ENCODE data around the gene ADIPOR1. TPM values are rescaled to one million over a fixed set of nuclear protein-coding genes. Genes with fewer than 3 reads are reported as not detected.
"Not testable (repeated sequence)": the region's sequence is repeated elsewhere in the genome, so short reads cannot be mapped to it uniquely, and the experiment has no call there.

ADIPOR1 gene, protein sequence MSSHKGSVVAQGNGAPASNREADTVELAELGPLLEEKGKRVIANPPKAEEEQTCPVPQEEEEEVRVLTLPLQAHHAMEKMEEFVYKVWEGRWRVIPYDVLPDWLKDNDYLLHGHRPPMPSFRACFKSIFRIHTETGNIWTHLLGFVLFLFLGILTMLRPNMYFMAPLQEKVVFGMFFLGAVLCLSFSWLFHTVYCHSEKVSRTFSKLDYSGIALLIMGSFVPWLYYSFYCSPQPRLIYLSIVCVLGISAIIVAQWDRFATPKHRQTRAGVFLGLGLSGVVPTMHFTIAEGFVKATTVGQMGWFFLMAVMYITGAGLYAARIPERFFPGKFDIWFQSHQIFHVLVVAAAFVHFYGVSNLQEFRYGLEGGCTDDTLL
- total RNA-seq (2014; rRNA removed; shearing (Covaris generic)): 121 and 125 TPM in 2 replicates

DNA sequence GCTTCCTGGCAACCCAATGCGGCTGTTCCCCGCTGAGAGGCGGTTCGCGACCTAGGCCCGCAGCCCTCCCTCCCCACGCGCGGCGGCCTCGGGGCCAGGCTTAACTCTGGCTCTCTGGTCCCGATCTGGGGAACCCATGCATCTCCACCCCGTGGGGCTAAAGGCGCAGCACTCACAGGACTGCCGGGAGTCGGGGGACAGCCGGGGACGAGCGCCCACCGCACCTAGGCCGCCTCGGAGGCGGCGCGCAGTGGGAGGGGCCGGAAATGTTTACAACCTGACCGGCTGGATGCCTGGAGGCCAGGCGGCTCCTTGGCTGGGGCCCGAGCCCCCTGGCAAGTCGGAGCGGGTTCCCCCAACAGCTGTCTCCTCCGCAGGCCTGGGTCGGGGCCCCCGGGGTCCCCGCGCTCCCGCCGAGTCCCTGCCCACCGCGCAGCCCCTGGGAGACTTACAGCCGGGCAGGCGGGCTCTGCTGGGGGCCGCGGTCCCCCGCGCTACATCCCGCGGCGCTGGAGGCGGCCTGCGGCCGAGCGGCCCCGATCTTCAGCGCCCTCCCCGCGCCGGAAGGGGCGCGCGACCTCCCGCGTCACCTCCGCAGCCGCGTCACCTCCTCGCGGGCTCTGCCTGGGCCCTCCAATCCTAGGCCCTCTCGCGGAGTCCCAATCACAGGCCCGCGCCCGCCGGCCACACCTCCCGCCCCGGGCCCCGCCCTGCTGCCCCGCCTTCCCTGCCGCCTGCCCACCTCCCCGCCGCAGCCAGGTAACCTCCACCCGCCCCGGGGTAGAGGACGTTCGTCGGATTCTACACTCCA is at the start of gene ADIPOR1:
Gene ADIPOR1 (minus strand): TSS at position 580 of the 811 bp plus-strand sequence. CDS start 7,242 bp downstream, outside the sequence.
- peak; percentile 73 for DNase-seq (ENCODE audit: low spot score)

DNA sequence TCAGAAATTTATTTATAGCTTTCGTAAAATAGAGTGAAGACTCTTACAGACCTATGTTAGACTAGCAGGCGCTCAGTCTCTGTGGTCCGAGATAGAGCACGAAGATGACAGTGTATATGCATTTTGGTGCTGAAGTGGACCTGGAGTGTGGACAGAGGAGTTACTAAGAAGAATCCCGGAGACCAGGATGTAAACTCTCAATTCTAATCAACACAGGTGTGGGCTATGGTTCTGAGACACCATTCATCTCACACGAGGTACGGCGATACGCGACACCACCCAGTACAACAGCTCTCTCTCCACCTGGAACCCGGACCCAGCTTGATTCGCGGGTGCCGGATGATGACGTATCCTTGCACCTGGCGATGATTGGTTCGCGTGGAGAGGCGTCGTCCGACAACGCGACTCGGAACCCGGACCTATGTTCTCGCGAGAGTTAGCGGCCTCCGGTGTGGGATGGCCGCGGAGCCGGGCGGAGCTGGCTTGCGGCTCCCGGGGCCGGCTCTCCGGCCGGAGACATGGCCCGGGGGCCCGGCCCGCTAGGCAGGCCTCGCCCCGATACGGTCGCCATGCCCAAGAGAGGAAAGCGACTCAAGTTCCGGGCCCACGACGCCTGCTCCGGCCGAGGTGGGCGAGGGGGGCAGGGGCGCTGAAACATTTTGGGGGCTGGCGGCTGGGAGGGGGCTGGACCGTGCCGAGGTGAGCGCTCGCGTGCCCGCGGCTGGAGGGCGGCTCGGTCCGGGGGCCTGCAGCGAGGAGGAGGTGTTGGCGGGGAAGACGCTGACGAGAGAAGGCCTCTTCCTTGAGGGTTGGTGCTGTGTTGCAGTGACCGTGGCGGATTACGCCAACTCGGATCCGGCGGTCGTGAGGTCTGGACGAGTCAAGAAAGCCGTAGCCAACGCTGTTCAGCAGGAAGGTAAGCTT is 49.1 kb upstream of the ADIPOR1 start, which contains the start of gene TMEM183A:
Gene TMEM183A (plus strand): TSS at position 427 of the 924 bp plus-strand sequence. CDS start 92 bp downstream, at position 519.
- peak; percentile 95 for DNase-seq (ENCODE audit: low spot score)

DNA sequence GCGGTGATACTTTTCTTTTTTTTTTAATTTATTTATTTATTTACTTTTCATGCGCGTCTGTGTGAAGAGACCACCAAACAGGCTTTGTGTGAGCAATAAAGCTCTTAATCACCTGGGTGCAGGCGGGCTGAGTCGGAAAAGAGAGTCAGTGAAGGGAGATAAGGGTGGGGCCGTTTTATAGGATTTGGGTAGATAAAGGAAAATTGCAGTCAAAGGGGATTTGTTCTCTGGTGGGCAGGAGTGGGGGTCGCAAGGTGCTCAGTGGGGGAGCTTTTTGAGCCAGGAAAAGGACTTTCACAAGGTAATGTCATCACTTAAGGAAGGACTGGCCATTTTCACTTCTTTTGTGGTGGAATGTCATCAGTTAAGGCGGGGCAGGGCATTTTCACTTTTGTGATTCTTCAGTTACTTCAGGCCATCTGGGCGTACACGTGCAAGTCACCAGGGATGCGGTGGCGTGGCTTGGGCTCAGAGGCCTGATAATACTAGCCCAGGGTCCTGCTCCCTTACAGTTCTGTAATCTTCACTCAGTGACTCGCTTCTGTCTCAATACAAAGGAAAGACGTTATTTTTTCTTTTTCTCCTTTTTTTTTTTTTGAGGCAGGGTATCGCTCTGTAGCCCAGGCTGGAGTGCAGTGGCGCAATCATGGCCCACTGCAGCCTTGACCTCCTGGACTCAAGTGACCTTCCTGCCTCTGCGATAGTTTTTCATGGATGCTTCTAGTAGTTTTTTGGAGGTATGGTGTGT is 47.5 kb upstream of the ADIPOR1 start:
- not testable (repeated sequence) for DNase-seq (ENCODE audit: low spot score)

DNA sequence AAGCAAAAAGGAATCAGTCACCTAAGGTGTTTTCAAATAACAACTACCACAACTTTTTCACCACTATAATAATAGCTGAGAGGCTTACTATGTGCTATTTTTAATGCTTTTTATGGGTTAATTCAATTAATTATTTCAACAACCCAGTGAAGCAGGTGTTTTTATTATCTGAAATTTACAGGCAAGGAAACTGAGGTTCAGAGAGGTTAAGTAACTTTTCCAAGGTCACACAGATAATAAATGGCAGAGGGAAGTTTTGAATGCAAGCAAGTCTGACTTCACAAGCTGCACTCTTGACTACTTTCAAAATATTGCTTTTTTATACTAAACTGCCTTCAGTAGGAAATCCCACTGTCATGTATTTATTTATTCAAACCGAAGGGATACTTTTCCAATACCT is 44.8 kb upstream of the ADIPOR1 start:
- DNase-seq (ENCODE audit: low spot score): no peak

DNA sequence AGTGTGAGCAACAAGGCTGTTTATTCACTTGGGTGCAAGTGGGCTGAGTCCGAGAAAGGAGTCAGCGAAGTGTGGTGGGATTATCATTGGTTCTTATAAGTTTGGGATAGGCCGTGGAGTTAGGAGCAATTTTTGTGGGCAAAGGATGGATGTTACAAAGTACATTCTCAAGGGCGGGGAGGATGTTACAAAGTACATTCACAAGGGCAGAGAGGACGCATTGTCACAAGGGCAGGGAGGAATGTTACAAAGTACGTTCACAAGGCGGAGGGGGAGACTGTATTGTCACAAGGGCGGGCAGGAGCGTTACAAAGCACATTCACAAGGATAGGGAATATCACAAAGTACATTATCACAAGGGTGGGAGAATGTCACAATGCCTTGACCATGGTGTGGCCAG is 43.9 kb upstream of the ADIPOR1 start:
- DNase-seq (ENCODE audit: low spot score): no peak

DNA sequence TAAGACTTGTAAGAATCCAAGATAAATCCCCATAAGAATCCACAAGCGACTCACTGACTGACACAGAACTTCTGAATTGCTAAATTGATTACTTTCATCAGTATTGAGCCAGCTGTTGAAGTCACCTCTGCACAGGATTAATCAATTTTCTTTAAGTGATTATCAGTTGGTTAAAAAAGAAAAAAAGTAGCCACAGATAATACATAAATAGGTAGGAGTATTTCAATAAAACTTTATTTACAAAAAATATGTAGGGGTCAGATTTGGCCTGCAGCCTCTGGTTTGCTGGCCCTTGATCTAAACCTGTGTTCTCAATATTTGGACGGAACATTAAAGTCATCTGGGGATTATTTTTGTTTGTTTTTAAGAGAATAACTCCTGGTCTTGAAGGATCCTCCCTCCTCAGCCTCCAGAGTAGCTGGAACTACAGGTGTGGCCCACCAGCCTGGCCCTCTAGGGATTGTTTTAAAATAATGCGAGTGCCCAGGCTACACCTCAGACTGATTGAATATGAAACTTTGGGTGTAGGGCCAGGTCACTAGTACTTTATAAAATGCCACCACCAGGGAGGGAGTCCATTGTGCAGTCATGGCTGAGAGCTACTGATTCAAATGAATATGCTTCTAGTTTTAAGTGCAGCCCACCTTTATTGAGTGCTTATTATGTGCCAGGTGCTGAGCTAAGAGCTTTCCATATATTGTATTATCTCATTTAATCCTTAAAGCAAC is 42.3 kb upstream of the ADIPOR1 start:
- no peak for DNase-seq (ENCODE audit: low spot score)

DNA sequence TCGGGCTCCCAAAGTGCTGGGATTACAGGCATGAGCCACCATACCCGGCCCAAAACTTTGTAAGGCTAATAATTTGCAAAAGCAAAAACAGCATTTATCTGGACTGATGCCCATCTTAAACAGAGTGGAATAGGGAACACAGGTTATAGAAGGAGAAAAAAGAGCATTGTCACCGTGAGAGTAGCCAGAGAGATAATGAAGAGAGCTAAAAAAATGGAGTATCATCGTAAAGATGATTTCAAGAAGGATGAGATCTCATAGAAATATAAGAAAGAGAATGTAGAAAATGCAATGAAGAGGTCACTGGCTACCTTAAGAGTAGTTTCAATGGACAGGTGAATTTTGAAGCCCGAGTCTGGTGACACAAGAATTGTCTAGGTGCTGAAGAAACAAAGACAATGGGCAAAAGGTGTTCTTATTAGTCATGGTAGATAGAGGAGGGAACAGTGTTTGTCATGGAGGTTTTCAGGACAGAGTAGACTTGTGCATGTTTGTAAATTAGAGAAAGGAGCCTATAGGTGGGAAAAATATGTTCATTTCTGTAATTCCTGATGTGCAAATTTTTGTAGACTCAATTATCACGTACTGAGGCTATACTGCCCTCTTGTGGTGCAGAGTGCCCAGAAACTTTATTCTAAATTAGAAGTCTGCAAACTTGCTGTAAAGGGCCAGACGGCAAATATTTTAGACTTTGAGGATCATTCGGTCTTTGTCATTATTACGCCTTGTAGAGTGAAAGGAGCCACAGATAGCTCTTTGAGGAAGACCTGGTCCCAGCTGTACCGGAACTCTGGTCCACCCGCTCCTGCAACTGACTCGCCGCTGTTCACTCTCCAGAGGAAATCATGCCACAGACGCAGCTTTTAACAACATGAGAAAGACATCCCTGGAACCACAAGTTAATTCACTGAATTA is 41.0 kb upstream of the ADIPOR1 start:
- peak; percentile 63 for DNase-seq (ENCODE audit: low spot score)

DNA sequence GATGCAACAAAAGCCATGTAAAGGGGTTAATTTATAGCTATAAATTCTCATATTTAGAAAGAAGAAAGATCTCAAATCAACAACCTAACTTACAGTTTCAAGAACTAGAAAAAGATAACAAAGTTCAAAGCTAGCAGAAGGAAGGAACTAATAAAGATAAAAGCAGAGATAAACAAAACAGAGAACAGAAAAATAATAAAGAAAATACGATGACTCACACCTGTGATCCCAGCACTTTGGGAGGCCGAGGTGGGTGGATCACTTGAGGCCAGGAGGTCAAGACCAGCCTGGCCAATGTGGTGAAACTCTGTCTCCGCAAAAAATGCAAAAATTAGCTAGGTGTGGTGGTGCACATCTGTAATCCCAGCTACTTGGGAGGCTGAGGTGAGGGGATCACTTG is 36.6 kb upstream of the ADIPOR1 start:
- no peak for DNase-seq (ENCODE audit: low spot score)

DNA sequence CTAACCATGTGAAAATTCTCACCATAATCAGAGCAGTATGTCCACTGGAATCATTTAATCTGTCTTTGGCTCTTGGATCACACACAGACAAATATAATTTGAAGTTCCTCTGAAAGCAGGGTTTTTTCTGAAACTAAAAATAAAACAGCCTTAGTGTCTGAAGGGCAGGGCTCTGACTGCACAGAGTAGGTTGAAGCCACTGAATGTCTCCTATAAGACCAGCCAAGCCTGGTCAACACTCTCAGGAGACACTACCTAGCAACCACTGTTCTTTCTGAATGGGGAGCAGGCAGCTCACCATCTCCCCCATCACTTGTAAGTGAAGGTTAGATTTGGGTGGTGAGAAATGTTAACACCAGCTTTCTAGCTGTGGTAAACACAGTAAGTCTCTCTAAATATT is 33.0 kb upstream of the ADIPOR1 start:
- no peak for DNase-seq (ENCODE audit: low spot score)

DNA sequence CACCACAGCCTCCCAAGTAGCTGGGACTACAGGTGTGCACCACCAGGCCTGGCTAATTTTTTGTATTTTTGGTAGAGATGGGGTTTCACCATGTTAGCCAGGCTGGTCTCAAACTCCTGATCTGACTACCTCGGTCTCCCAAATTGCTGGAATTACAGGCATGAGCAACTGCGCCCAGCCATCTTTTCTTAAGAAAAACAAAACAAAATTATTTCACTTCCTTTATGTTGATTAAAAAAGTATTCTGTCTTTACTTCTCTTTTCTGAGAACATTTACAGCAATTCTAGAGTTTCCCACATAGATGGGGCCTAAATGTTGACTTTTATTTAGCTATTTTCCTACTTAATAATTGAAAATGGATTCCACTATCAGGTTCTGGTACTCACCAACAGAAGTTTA is 31.8 kb upstream of the ADIPOR1 start:
- DNase-seq (ENCODE audit: low spot score): no peak

DNA sequence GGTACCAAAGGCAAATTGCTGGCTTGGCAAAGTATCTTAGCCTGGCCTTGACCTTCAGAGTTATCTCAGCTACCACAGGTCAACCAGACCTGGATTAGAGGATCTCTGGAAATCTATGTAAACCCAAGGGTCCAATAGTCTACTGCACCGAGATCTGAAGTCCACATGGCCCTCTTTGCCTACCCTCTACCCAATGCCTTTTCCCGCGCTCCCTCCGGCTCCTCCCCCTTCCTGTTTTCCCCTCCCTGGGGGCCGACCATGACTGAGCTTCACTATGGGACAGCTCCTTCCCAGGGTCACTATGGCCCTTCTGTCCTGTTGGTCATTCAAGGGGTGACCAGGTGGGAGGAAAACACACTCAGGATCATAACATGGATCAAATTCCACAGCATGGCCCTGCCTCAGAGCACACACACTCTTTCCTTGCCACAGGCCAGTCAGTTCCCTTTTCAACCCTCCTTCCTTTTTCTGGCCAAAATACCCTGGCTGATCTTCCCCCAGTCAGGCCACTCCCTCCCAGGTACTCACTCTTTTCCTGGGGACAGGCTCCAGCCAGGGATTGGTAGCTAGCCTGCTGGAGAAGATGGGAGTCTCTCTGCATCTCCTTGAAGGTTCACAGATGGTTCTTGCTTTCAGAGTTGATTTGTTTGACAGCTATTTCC is 29.9 kb upstream of the ADIPOR1 start:
- DNase-seq (ENCODE audit: low spot score): no peak

DNA sequence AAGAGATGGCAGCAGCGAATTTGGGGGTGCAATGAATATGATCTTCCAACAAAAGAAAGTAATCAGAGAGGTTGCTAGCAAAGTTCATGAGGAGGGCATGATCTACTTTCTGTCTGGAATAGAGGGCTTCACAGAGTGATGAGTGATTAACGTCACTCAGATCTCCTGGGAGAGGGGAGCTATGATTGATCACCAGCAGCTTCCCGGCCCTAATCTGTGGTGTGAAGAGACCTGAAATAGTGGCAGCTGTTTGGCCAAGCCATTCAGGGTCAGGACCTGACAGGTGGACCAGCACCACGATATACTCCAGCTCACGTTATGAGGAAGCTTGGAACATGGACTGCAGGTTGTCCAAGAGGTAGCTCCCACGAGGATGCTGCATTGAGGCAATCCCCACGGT is 29.1 kb upstream of the ADIPOR1 start:
- DNase-seq (ENCODE audit: low spot score): no peak

DNA sequence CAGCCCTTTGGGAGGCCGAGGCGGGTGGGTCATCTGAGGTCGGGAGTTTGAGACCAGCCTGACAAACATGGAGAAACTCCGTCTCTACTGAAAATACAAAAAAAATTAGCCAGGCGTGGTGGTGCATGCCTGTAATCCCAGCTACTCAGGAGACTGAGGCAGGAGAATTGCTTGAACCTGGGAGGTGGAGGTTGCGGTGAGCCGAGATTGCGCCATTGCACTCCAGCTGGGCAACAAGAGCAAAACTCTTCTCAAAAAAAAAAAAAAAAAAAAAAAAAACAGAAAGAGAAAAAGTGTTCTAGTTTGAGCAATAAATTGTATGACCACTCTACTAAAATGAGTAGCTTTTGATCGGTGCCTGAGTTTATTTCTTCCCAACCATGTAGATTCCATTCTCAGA is 28.0 kb upstream of the ADIPOR1 start:
- DNase-seq (ENCODE audit: low spot score): not testable (repeated sequence)

DNA sequence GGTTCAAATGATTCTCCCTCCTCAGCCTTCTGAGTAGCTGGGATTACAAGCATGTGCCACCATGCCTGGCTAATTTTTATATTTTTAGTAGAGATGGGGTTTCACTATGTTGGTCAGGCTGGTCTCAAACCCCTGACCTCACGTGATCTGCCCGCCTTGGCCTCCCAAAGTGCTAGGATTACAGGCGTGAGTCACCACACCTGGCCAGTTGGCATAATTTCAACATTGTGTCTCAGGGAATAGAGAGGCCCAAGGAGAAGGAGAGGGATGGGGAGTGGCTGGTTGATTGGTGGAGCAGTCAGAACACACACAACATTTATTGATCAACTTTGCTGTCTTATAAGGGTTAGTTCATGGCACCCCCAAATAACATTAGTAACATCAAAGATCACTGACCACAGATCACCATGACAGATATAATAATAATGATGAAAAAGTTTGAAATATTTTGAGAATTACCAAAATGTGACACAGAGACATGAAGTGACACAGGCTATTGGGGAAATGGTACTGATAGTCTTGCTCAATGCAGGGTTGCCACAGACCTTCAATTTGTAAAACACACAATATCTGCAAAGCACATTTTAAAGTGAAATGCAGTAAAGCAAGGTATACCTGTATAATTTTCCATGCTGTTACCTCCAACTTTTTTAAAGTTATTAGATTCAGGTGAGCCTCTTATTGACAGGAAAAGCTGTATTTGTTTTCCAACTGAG is 24.8 kb upstream of the ADIPOR1 start:
- no peak for DNase-seq (ENCODE audit: low spot score)

DNA sequence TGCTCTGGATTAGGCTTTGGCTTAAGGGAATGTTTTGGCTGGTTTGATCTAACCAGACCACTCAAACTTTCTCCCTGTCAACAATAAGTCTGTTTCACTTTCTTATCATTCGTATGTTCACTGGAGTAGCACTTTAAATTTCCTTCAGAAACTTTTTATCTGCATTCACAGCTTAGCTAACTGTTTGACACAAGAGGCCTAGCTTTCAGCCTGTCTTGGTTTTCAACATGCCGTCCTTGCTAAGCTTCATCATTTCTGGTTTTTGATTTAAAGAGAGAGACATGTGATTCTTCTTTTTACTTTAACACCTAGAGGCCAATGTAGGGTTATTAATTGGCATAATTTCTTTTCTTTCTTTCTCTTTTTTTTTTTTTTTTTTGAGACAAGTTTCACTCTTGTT is 23.8 kb upstream of the ADIPOR1 start:
- no peak for DNase-seq (ENCODE audit: low spot score)

DNA sequence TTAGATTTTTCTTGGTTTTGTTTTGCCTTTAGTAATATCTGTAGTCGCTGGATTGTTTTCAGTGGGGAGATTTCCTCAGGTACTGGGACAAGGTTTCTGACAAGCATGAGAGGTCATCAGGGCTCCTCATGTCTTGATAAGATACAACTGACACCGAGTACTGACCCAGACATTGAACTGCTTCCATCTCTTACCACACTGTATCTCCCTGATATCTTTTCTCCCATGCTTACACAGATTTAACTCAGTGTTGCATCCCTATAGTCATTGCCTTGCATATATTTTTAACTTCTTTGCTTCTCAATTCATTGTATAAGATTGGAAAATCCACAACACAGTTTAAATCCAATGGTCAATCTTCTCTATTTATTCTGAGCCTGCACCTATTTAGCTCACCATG is 21.3 kb upstream of the ADIPOR1 start:
- DNase-seq (ENCODE audit: low spot score): no peak

DNA sequence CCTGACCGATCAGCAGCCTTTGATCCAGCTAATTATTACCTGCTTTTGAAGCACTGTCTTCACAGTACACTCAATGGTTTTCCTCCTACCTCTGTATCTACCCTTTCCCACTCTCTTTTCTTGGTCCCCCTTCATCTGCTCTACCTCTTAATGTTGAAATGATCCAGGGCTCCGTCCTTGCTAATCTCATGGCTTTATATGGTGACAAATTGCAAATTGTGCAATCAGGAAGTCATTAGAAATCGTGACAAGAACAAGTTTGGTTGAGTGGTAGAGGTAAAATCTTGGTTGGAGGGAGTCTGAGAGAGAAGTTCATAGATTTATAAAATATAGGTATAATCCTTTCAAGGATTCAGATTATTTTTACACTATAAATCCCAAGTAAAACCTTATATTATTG is 18.5 kb upstream of the ADIPOR1 start:
- no peak for DNase-seq (ENCODE audit: low spot score)

DNA sequence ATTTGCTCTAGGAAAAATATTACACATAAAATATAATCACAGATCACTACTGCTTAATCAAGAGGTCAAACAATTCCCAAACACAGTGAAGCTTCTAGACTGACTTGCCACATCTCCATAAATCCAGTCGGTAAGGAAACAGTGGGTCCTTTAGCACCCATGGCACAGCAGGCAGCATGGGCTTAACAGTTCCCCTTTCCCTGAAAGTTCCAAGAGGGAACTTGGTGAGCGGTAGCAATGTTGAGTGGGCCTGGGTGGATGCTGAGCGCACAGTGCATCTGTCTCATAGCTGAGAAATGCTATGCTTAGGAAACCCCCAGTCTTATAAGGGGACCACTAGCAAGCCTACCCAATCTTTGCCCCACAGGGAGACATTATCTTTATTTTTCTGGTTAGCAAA is 16.7 kb upstream of the ADIPOR1 start:
- DNase-seq (ENCODE audit: low spot score): no peak

Data from A172 (cell line).